ENCODE measurements around the gene INAFM2.

GRCh38 chr15:40312370-40313158 is 10.9 kb upstream of the INAFM2 start:
- TF ChIP-seq CTCF (conservative IDR thresholded peaks at IDR 0.05 in 1 of 2, IDR thresholded peaks at IDR 0.05 in 1 of 2; ENCODE audit: low read depth in 1 of 2, low read length in 2 of 2) (no peak), EZH2 (IDR thresholded peaks at IDR 0.05; ENCODE audit: low read length, missing control alignments) (no peak)
